Gastrocnemius medialis (tissue), 4 donors: ENCODE results near the gene SERBP1. TPM values are rescaled to one million over a fixed set of nuclear protein-coding genes. Genes with fewer than 3 reads are reported as not detected.

Experiments used
- ATAC-seq, 2 donors: fragments of 150-250 bp; one replicate each; pipeline ENCODE4 v1.9.1; 2016
- DNase-seq, 2 donors: peaks; one replicate each; pipeline ENCODE4 v3.0.0-alpha.2; 2019
- H3K27ac ChIP-seq, 4 donors: fragments of 200-600 bp; sonication (generic); 1 replicate in 1 of 4; 2 replicates in 3 of 4; pipeline ENCODE4 v1.5.1; 2016 to 2018; ENCODE audit warnings: mild to moderate bottlenecking in 2 of 4, moderate library complexity in 1 of 4
- H3K27me3 ChIP-seq, 3 donors: fragments of 200-600 bp; sonication (generic) in 2 of 3; 1 replicate in 1 of 3; 2 replicates in 2 of 3; pipeline versions ENCODE4 v1.5.1 to v1.6.0; 2016 to 2019; ENCODE audit warnings: mild to moderate bottlenecking in 1 of 3, moderate library complexity in 1 of 3
- H3K36me3 ChIP-seq, 2 donors: fragments of 200-600 bp; sonication (generic) in 1 of 2; one replicate each; pipeline ENCODE4 v1.5.1; 2017 to 2018
- H3K4me1 ChIP-seq, 2 donors: fragments of 200-600 bp; sonication (generic) in 1 of 2; one replicate each; pipeline ENCODE4 v1.5.1; 2016 to 2017; ENCODE audit warnings: mild to moderate bottlenecking in 2 of 2
- H3K4me3 ChIP-seq, 4 donors: fragments of 200-600 bp; sonication (generic) in 3 of 4; 1 replicate in 1 of 4; 2 replicates in 3 of 4; pipeline ENCODE4 v1.5.1; 2016 to 2019; ENCODE audit warnings: mild to moderate bottlenecking in 2 of 4
- H3K9me3 ChIP-seq, 3 donors: fragments of 200-600 bp; sonication (generic) in 2 of 3; 1 replicate in 1 of 3; 2 replicates in 2 of 3; pipeline ENCODE4 v1.5.1; 2016 to 2019
- CTCF ChIP-seq, 5 experiments: fragments of 450-650 bp in 3 of 5; fragments of 200-600 bp in 2 of 5; sonication (generic) in 2 of 5; IDR thresholded peaks in 4 of 5; conservative IDR thresholded peaks in 1 of 5; 1 replicate in 4 of 5; 2 replicates in 1 of 5; pipeline ENCODE4 v1.5.1; 2016 to 2019; ENCODE audit warnings: antibody characterized with exemption in 5 of 5, mild to moderate bottlenecking in 3 of 5, moderate library complexity in 3 of 5
- POLR2A ChIP-seq, 2 donors: fragments of 450-650 bp; IDR thresholded peaks; one replicate each; pipeline ENCODE4 v1.6.1; 2017; ENCODE audit warnings: antibody characterized with exemption in 2 of 2, mild to moderate bottlenecking in 2 of 2, moderate library complexity in 2 of 2
- in situ Hi-C, 4 donors: fragments of 200-750 bp; cut with MboI; loops; one replicate each; pipeline versions ENCODE4 v1.15.0 to v1.8.0; 2017; ENCODE audit warnings: low sequenced_read_pairs in 4 of 4
- intact Hi-C: fragments of 100-400 bp; cut with DNase I; formaldehyde crosslinking; loops from one replicate; pipeline ENCODE4 v1.15.1; 2023; ENCODE audit warnings: low total_unique reads
- total RNA-seq, 4 donors: library from RNA; depleted of rRNA; stranded (reverse); fragments of >200 nt; gene quantifications; one replicate each; pipeline versions ENCODE4 v1.1.0 to v1.2.3, GENCODE V29; 2016

Gene SERBP1
- total RNA-seq, 4 donors from 2014 or later: 249 to 353 (median 311) TPM

- intact Hi-C loops: no loop called here
- Histone ChIP-seq H3K9me3 (no peaks in the 10 kb centered on the region), H3K36me3 (no peaks in the 10 kb centered on the region), H3K4me3 (no peak overlapping the region), H3K4me1 (peaks cover 0 to 17% of the 10 kb centered on the region in 2 donors), H3K27ac (no peak overlapping the region), H3K27me3 (no peaks in the 10 kb centered on the region)
- TF ChIP-seq CTCF (IDR thresholded peaks at IDR 0.05 in 4 of 5, conservative IDR thresholded peaks at IDR 0.05 in 1 of 5): no peak
- no peak for TF ChIP-seq POLR2A (IDR thresholded peaks at IDR 0.05)
- in situ Hi-C loops: loop anchor here in 1 of 4 donors (25.0 kb wide), 1 partner anchor 714 kb away; the partner anchor contains the start of gene DYNLT5
- no peak for DNase-seq
- ATAC-seq: no peak
Observed at GRCh38 chr1:67476006-67476482, 45.8 kb upstream of the SERBP1 start.

- DNase-seq: no peak
- Histone ChIP-seq H3K36me3 (no peaks in the 10 kb centered on the region), H3K27ac (no peak overlapping the region), H3K9me3 (no peaks in the 10 kb centered on the region), H3K4me3 (no peak overlapping the region), H3K27me3 (no peaks in the 10 kb centered on the region), H3K4me1 (peaks cover 9 to 19% of the 10 kb centered on the region in 2 donors)
- no peak for ATAC-seq
- in situ Hi-C loops (no loop called here), intact Hi-C loops (no loop called here)
- no peak for TF ChIP-seq CTCF (IDR thresholded peaks at IDR 0.05 in 4 of 5, conservative IDR thresholded peaks at IDR 0.05 in 1 of 5)
- TF ChIP-seq POLR2A (IDR thresholded peaks at IDR 0.05): no peak
Observed at GRCh38 chr1:67472056-67472455, 41.9 kb upstream of the SERBP1 start.

GRCh38 chr1:67469431-67469830 is 39.2 kb upstream of the SERBP1 start:
- H3K27me3 ChIP-seq: no peaks in the 10 kb centered on the region
- ATAC-seq (no peak), DNase-seq (no peak)
- peak overlapping the region in 1 of 4 donors; percentile 70 for H3K27ac ChIP-seq
- intact Hi-C loops: no loop called here
- peaks cover 18 to 26% of the 10 kb centered on the region in 2 donors for H3K4me1 ChIP-seq
- H3K36me3 ChIP-seq: no peaks in the 10 kb centered on the region
- H3K4me3 ChIP-seq: no peak overlapping the region
- TF ChIP-seq POLR2A (IDR thresholded peaks at IDR 0.05): no peak
- no peak for TF ChIP-seq CTCF (IDR thresholded peaks at IDR 0.05 in 4 of 5, conservative IDR thresholded peaks at IDR 0.05 in 1 of 5)
- H3K9me3 ChIP-seq: no peaks in the 10 kb centered on the region
- in situ Hi-C loops: no loop called here

- Histone ChIP-seq H3K4me1 (peaks cover 25 to 36% of the 10 kb centered on the region in 2 donors), H3K4me3 (no peak overlapping the region), H3K36me3 (no peaks in the 10 kb centered on the region), H3K27me3 (no peaks in the 10 kb centered on the region), H3K9me3 (no peaks in the 10 kb centered on the region), H3K27ac (peak overlapping the region; percentile 45 to 70 (median 64))
- intact Hi-C loops: no loop called here
- no peak for TF ChIP-seq POLR2A (IDR thresholded peaks at IDR 0.05)
- no peak for TF ChIP-seq CTCF (IDR thresholded peaks at IDR 0.05 in 4 of 5, conservative IDR thresholded peaks at IDR 0.05 in 1 of 5)
- ATAC-seq: peak; percentile 42 to 53
- DNase-seq: peak in 1 of 2 donors; percentile 19
- in situ Hi-C loops: no loop called here
Observed at GRCh38 chr1:67468066-67468718, 38.0 kb upstream of the SERBP1 start.
